ENCODE results near the gene SHLD1. TPM values are rescaled to one million over a fixed set of nuclear protein-coding genes. Genes with fewer than 3 reads are reported as not detected.

SHLD1 gene
- total RNA-seq, 1 donor from 2014 or later = 7.1 TPM

- Mint-ChIP-seq H3K9me3 (ENCODE audit: unreplicated experiment) (no peaks in the 10 kb centered on the region), H3K36me3 (ENCODE audit: low read depth, unreplicated experiment) (no peaks in the 10 kb centered on the region), H3K4me1 (ENCODE audit: unreplicated experiment) (no peaks in the 10 kb centered on the region), H3K4me3 (ENCODE audit: unreplicated experiment) (no peak overlapping the region), H3K27me3 (ENCODE audit: unreplicated experiment) (no peaks in the 10 kb centered on the region), H3K27ac (ENCODE audit: unreplicated experiment) (no peak overlapping the region)
- no peak for TF ChIP-seq CTCF (IDR thresholded peaks at IDR 0.05; ENCODE audit: unreplicated experiment)
- no peak for DNase-seq (ENCODE audit: low spot score)
Measured at GRCh38 chr20:5890773-5891441, 140.7 kb downstream of the SHLD1 start.

- no peak overlapping the region for H3K4me3 Mint-ChIP-seq (ENCODE audit: unreplicated experiment)
- TF ChIP-seq CTCF (IDR thresholded peaks at IDR 0.05; ENCODE audit: unreplicated experiment) = no peak
- H3K9me3 Mint-ChIP-seq (ENCODE audit: unreplicated experiment) = no peaks in the 10 kb centered on the region
- H3K4me1 Mint-ChIP-seq (ENCODE audit: unreplicated experiment) = no peaks in the 10 kb centered on the region
- no peak for DNase-seq (ENCODE audit: low spot score)
- no peaks in the 10 kb centered on the region for H3K36me3 Mint-ChIP-seq (ENCODE audit: low read depth, unreplicated experiment)
- no peaks in the 10 kb centered on the region for H3K27me3 Mint-ChIP-seq (ENCODE audit: unreplicated experiment)
- H3K27ac Mint-ChIP-seq (ENCODE audit: unreplicated experiment) = no peak overlapping the region
Measured at GRCh38 chr20:5893052-5893451, 142.9 kb downstream of the SHLD1 start.

GRCh38 chr20:5893621-5894020 is 143.4 kb downstream of the SHLD1 start:
- H3K4me3 Mint-ChIP-seq (ENCODE audit: unreplicated experiment) = no peak overlapping the region
- H3K36me3 Mint-ChIP-seq (ENCODE audit: low read depth, unreplicated experiment) = no peaks in the 10 kb centered on the region

GRCh38 chr20:5895626-5896025 is 145.4 kb downstream of the SHLD1 start:
- no peak overlapping the region for H3K4me3 Mint-ChIP-seq (ENCODE audit: unreplicated experiment)
- no peaks in the 10 kb centered on the region for H3K4me1 Mint-ChIP-seq (ENCODE audit: unreplicated experiment)
- no peak for DNase-seq (ENCODE audit: low spot score)
- H3K36me3 Mint-ChIP-seq (ENCODE audit: low read depth, unreplicated experiment) = no peaks in the 10 kb centered on the region
- no peaks in the 10 kb centered on the region for H3K27me3 Mint-ChIP-seq (ENCODE audit: unreplicated experiment)
- TF ChIP-seq CTCF (IDR thresholded peaks at IDR 0.05; ENCODE audit: unreplicated experiment) = no peak
- no peak overlapping the region for H3K27ac Mint-ChIP-seq (ENCODE audit: unreplicated experiment)
- no peaks in the 10 kb centered on the region for H3K9me3 Mint-ChIP-seq (ENCODE audit: unreplicated experiment)

More at GRCh38 chr20:5893621-5894020, 143.4 kb downstream of the SHLD1 start:
- Mint-ChIP-seq H3K9me3 (ENCODE audit: unreplicated experiment) (no peaks in the 10 kb centered on the region), H3K4me1 (ENCODE audit: unreplicated experiment) (no peaks in the 10 kb centered on the region), H3K27me3 (ENCODE audit: unreplicated experiment) (no peaks in the 10 kb centered on the region), H3K27ac (ENCODE audit: unreplicated experiment) (no peak overlapping the region)
- DNase-seq (ENCODE audit: low spot score) = no peak
- no peak for TF ChIP-seq CTCF (IDR thresholded peaks at IDR 0.05; ENCODE audit: unreplicated experiment)

- no peak overlapping the region for H3K4me3 Mint-ChIP-seq (ENCODE audit: unreplicated experiment)
- H3K27ac Mint-ChIP-seq (ENCODE audit: unreplicated experiment) = no peak overlapping the region
- no peaks in the 10 kb centered on the region for H3K9me3 Mint-ChIP-seq (ENCODE audit: unreplicated experiment)
- H3K4me1 Mint-ChIP-seq (ENCODE audit: unreplicated experiment) = no peaks in the 10 kb centered on the region
- TF ChIP-seq CTCF (IDR thresholded peaks at IDR 0.05; ENCODE audit: unreplicated experiment) = no peak
- no peaks in the 10 kb centered on the region for H3K36me3 Mint-ChIP-seq (ENCODE audit: low read depth, unreplicated experiment)
- DNase-seq (ENCODE audit: low spot score) = no peak
- no peaks in the 10 kb centered on the region for H3K27me3 Mint-ChIP-seq (ENCODE audit: unreplicated experiment)
Measured at GRCh38 chr20:5899444-5899843, 149.2 kb downstream of the SHLD1 start.
